NCI-H2081 treated with DMSO at 0.1 percent for 48 hours (cell line): ENCODE data around the gene POLR1F.
A peak's percentile ranks its signal among the peaks of the same experiment; 100 is the strongest.

Experiments
- DNase-seq: peaks from one replicate; lab custom pipeline; 2025; lab: John Stamatoyannopoulos, UW

The POLR1F gene

GRCh38 chr7:19675816-19676215 is 33.0 kb downstream of the POLR1F start:
- no peak for DNase-seq

- no peak for DNase-seq
Observed at GRCh38 chr7:19674266-19674960, 34.4 kb downstream of the POLR1F start.

DNA sequence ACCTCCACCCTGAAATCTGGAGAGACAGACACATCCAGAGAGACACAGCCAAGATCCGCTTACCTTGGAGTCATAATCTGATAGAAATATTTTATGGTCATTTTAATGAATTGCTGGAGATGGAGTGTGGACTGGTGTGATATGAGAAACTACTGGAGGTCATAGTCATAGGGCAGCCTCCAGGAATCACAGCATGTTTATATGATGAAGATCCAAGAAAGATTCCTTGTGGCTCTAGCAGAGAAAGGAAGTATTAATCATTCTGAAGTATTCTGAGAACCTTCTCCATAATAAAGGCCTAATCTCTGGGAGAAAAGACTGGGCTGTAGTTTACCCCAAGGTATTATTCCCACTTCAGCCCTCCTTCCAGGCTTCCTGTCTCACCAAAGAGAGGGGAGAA is 38.0 kb downstream of the POLR1F start:
- DNase-seq: no peak

DNA sequence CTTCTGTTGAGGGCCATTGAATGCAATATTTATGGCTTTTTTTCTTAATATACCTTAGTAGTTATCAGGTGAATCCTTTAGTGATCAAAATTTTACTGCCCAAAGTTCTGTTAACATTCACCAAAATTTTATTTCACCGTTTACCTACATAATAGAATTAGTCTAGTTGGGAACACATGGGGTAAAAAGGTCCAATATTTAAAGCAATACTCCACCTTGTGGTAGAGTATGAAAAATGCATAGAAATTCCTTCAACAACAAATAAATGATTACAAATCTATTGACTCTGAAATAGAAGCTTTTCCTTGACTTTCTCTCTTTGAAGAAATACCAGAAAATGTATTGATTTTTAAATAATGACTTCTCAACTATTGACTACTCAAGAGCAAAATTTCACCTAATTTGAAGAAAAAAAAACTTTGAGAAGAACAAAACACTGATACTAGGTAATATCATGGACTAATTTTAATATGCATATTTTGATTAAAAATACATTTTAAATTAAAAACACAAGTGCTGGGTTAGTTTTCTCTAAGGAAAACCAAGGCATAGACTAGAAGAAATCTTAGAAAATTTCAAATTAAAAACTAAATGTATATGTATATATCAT is 43.3 kb downstream of the POLR1F start:
- peak; percentile 36 for DNase-seq

DNA sequence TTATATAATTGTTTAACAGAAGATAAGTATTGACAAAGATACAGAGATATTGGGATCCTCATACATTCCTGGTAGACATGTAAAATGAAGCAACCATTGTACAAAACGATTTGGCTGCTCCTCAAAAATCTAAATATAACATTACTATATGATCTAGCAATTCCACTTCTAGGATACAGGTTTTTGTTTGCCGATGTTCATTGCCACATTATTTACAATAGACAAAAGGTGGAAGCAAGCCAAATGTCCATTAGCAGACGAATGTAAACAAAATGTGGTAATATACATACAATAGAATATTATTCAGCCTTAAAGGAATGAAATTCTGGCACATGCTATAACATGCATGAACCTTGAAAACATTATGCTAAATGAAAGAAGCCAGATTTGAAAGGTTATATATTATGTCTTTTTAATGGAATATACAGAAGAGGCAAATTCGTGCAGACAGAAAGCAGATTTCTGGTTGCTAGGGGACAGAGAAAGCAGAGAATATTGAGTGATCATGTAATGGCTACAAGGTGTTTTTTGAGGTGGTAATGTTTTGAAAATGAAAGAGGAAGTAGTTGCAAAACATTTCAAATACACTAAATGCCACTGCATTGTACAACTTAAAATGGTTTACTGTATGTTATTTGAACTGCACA is 44.9 kb downstream of the POLR1F start:
- DNase-seq: peak; percentile 74

DNA sequence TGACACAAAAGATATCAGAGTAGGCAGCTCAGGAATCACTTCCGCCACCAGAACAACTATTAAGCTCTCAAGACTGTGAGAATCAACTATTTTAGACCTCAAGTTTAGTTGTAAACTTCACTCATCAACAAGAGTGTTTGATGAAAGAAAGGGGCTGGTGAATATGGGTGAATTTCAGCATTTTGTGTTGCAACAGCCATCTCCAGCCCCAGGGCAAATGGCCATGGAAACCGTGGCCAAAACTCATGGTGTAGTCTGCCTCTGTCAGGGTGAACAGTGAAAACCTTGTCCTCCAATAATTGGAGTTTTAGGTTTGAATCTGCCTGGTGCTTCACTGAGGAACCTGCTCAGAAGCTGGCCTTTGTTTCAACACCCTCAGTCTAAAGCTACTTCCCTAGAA is 60.0 kb downstream of the POLR1F start:
- DNase-seq: no peak
